ENCODE measurements around the gene ITGA2. TPM values are rescaled to one million over a fixed set of nuclear protein-coding genes. Genes with fewer than 3 reads are reported as not detected.

ITGA2 gene
- polyA plus RNA-seq, 1 donor: 7.3 TPM

- DNase-seq: no peak
Observed at GRCh38 chr5:53017794-53018391, 28.7 kb downstream of the ITGA2 start.

GRCh38 chr5:53019320-53019719, 30.2 kb downstream of the ITGA2 start:
- DNase-seq: no peak

GRCh38 chr5:53022930-53023511, 33.9 kb downstream of the ITGA2 start:
- DNase-seq: no peak

GRCh38 chr5:53023969-53024368, 34.8 kb downstream of the ITGA2 start:
- DNase-seq: no peak

- no peak for DNase-seq
Observed at GRCh38 chr5:53024535-53024934, 35.4 kb downstream of the ITGA2 start.

- DNase-seq: no peak
Observed at GRCh38 chr5:53025487-53025886, 36.3 kb downstream of the ITGA2 start.

GRCh38 chr5:53027913-53028312, 38.8 kb downstream of the ITGA2 start:
- no peak for DNase-seq

- no peak for DNase-seq
Observed at GRCh38 chr5:53029608-53030007, 40.5 kb downstream of the ITGA2 start.

GRCh38 chr5:53030893-53031292, 41.7 kb downstream of the ITGA2 start:
- peak; percentile 29 for DNase-seq

GRCh38 chr5:53031695-53032096, 42.5 kb downstream of the ITGA2 start:
- no peak for DNase-seq

GRCh38 chr5:53032188-53032587, 43.0 kb downstream of the ITGA2 start:
- DNase-seq: no peak

- no peak for DNase-seq
Observed at GRCh38 chr5:53034832-53035231, 45.7 kb downstream of the ITGA2 start.

- no peak for DNase-seq
Observed at GRCh38 chr5:53035868-53036381, 46.8 kb downstream of the ITGA2 start.

- DNase-seq: no peak
Observed at GRCh38 chr5:53037141-53037859, 48.1 kb downstream of the ITGA2 start.

GRCh38 chr5:53038196-53038847, 49.2 kb downstream of the ITGA2 start:
- DNase-seq: no peak

GRCh38 chr5:53039855-53040254, 50.7 kb downstream of the ITGA2 start:
- DNase-seq: no peak

GRCh38 chr5:53041071-53041692, 52.0 kb downstream of the ITGA2 start:
- DNase-seq: no peak

GRCh38 chr5:53041740-53042139, 52.6 kb downstream of the ITGA2 start:
- no peak for DNase-seq

- no peak for DNase-seq
Observed at GRCh38 chr5:53045263-53045662, 56.1 kb downstream of the ITGA2 start.

- DNase-seq: no peak
Observed at GRCh38 chr5:53048248-53048647, 59.1 kb downstream of the ITGA2 start.

- no peak for DNase-seq
Observed at GRCh38 chr5:53052499-53052898, 63.3 kb downstream of the ITGA2 start.

GRCh38 chr5:53053364-53053763, 64.2 kb downstream of the ITGA2 start:
- no peak for DNase-seq

GRCh38 chr5:53055365-53055764, 66.2 kb downstream of the ITGA2 start:
- no peak for DNase-seq

Measured in hindlimb muscle (tissue), 1 donor.